HG03558 (cell line): ENCODE data around the gene RHOBTB1.
"Not testable (repeated sequence)": the region's sequence is repeated elsewhere in the genome, so short reads cannot be mapped to it uniquely, and the experiment has no call there.

Source experiments
- ATAC-seq: cut with Tn5 transposase; IDR thresholded peaks from one replicate; pipeline ENCODE4 v1.9.1; 2021; ENCODE audit warnings: moderate number of reproducible peaks; ENCODE audit not compliant: unreplicated experiment; ENCODE audit errors: extremely low read depth

Gene RHOBTB1

DNA sequence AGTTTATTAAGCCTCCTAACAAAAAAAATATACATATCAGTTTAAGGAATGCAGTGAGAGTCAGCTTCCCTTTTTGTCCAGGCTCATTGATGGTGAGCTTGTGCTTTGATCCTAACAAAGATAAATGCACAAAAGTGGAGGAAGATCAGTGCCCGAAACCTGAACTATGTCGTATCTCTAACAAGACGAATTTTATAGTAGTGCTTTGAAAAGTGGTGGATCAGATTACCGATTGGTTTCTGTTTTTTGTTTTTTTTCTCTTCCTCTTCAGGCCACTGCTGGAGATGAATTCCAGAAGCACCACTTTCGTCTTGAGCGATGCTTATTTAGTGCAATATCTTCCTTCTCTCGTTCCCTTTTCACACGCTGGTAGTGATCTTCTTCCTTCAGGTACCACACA, 72.8 kb downstream of the RHOBTB1 start:
- no peak for ATAC-seq

GRCh38 chr10:60870803-60871202, 73.2 kb downstream of the RHOBTB1 start:
- no peak for ATAC-seq

GRCh38 chr10:60870416-60870728, 73.6 kb downstream of the RHOBTB1 start:
- ATAC-seq, result no peak

DNA sequence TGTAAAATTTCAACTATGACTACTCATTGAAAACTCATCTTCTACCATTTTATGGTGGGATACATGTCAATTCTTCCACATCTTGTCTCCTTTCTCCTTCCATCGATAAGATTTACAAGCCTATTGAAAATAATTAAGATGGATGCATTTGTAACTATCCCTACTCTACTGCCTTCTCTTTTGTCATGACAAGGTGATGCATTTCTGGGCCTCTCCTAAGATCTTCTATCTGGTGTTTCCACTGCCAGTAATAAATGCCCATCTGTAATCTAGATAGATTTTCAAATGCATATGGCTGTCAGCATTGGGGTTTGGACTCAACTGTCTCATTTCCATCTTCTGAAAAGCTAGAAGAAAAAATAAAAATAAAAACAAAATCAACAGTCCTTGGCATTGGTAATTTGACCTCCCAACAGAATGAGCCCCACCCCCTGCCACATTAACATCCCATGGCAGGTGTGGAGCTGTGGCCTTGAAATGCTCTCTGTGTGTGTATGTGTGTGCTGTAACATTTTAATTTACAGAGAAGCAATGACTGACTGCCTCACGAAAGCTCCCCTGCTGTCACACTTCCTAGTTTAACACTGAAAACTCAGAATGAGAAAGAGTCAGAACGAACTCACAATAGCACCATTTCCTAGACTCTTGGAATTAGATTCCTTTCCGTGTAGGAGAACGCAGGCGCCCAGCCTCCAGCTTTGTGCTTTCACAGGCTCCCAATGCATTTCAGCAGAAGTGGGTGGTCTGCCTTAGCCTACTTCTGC, 74.2 kb downstream of the RHOBTB1 start:
- no peak for ATAC-seq

DNA sequence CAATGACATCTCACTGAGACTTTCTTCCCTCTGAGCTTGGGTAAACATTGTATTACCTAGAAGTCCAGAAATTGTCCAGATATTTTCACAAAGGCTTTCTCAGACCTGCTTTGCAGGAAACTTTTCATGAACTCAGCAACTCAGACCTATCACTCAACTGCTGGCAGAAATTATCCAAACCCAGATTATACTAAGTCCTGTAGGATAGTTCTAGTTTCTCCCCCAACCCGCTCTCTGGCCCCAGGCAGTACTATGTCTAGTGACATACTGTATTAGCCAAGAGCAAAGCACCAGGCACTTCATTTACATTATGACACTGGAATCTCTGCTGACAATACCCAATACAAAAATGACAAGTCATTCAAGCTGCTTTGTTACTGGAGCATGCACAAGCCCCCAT, 75.0 kb downstream of the RHOBTB1 start:
- no peak for ATAC-seq

DNA sequence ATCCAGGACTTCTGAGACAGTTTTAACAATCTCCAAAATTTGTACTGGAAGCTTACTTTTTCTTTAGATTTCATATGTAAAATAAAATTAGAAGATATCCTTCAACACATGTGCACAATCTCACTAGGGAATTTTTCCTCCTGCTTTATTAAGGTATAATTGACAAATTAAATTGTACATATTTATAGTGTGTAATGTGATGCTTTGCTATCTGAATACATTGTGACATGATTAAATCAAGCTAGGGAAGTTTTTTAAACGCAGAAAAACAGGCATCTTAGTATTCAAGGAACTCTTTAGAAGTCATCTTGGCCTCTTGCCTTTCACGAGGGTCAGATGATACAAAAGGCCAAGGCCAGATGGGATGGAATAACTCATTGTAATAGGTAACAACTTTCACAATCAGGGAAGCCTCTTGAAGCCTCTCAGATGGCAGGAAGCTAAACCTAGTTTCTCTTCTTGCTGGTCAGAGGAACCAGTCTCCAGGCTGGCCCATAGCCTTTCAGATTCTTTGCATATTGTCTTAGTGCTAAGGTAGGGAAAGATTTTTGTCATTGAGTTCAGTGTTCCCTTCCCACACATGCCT, 78.7 kb downstream of the RHOBTB1 start:
- ATAC-seq, result no peak

DNA sequence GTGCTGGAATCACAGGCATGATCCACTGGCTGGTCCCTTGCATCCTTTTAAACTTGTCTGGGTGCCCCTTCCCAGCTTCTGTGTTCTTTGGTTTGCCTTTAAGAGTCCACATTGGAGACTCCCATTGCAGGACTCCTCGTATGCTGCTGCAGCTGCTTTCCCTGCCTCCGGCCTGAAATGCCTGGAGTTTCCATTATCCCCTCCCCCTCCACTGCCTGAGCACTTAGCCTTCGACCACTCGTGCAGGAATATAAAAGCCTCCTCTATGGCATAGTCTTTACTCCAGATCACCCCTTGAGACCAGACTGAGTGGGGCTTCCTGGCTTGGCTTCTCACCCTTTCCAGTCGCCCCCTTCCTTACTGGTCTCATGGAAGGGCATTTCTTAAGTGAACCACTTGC, 80.2 kb downstream of the RHOBTB1 start:
- no peak for ATAC-seq

- ATAC-seq, result no peak
Measured at GRCh38 chr10:60862517-60862916, 81.5 kb downstream of the RHOBTB1 start.

DNA sequence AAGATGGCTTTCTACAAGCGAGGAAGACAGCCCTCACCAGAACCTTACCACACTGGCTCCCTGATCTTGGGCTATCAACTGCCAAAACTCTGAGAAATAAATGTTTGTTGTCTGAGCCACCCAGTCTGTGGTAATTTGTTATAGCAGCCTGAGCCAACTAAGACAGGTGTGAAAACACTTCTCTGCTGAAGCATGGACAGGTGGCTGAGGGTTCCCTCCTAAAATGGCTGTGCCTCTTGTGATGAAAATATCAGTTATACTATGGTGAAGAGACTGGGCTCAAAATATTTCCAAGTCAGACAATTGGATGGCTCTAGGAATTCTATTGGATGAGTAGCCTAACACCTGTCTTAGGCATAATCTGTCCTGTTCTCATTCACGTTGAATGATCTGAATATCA, 87.6 kb downstream of the RHOBTB1 start:
- ATAC-seq, result no peak

DNA sequence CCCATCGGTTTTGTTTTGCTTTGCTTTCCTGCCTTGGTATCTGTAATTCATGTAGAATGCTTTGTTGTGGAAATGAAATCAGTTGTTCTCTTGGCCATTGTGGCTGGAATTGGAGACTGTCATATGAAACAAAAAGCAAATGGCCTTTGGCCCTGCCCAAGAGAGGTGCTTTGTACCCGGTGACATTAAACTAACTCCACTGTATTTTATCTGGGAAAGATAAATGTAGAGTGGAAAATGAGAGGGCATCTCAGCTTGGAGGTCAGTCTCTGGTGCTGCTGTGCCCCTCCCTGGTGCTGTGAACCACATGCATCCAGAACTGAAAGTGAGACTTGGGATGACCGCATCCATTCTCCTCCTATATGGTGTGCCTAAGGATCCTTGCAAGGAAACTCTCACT, 90.3 kb downstream of the RHOBTB1 start:
- ATAC-seq, result no peak

DNA sequence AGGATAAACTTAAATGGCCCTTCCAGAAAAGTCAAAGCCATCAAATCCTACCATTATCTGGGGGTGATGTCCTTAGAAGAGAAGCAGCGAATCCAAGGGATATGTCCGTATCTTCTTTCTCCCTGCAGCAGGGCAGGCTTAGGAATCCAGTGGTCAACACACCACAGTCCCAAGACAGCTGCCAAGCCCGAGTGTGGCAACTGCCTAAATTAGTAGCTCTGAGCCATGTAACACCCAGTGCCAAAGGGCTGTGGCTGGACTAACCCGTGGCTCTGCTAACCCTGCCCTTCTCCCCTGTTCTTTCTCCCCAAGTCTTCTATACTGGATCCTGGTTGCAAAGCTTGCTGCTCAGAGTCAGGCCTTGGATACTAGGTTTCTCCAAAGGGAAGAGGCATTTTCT, 90.9 kb downstream of the RHOBTB1 start:
- no peak for ATAC-seq

DNA sequence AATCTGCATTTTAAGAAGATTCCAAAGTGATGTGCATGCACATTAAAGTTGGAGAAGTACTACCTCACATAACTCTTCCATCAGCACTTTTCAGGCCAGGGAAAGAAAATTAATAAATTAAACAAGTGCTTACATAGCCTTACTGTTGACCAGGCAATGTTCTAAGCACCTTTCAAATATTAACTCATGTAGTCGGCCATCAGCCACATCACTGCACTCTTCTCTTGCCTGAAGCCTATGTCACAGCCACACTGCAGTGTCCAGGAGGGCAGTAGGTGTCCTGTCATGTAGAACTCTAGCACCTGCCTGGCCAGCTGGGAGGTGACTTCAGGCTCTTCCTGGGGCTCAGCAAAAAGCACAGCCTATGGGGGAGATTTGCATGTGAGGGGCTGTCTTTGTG, 94.2 kb downstream of the RHOBTB1 start:
- ATAC-seq, result no peak

GRCh38 chr10:60849217-60849616, 94.8 kb downstream of the RHOBTB1 start:
- no peak for ATAC-seq

GRCh38 chr10:60848680-60849079, 95.3 kb downstream of the RHOBTB1 start:
- no peak for ATAC-seq

DNA sequence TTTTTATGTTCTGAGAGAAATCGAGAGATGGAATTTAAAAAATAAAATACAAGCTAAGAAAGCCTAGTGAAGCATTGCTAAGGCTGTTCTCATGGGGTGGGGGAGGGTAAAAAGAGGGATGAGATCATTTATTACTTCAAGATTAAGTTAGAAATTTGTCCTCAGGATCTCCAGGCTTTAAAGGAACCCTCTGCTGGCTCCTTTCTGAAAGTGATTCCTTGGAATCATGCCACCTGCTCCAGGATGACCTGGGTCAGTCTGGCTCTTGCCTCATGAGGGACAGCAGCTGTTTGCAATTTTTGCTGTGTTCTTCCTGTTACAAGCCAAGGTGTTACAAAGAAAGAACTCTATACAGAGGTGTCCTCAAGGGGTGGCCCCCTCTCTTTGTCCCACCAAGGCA, 95.9 kb downstream of the RHOBTB1 start:
- ATAC-seq, result no peak

DNA sequence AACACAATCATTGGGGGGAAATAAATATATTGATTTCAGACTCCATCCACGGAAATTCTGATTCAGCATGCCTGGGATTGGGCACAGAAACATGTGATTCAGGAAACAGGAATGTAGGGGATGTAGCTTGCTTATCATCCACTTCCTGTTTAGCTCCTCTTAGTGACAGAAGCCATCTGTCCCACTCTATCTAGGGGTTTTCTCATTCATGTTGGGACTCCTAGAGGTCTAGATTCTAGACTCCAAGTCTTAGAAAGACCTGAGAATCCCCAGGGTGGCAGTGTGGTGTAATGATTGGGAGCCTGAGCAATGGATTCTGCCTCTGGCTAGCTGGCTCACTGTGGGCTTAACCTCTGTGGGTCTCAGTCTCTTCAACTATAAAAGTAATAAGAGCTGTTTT, 97.8 kb downstream of the RHOBTB1 start:
- ATAC-seq, result no peak

GRCh38 chr10:60845038-60845437, 98.9 kb downstream of the RHOBTB1 start:
- ATAC-seq, result no peak

GRCh38 chr10:60842694-60843093, 101.3 kb downstream of the RHOBTB1 start:
- ATAC-seq, result no peak

- ATAC-seq, result not testable (repeated sequence)
Measured at GRCh38 chr10:60841227-60841626, 102.8 kb downstream of the RHOBTB1 start.

DNA sequence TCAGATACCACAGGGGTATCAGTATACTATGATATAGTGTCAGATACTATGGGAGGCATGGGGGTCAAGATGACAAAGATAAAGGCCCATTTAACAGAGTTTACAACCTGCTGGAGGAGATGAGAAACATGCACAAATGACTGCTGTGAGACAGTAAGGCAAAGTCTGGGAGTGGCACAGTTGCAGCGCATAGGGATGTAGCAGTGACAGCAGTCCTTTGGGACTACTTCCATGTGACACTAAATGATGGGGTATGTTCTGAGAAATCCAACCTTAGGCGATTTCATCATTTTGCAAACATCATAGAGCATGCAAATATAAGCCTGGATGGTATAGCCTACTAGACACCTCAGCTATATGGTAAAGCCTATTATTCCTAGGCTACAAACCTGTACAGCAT, 108.9 kb downstream of the RHOBTB1 start:
- no peak for ATAC-seq

DNA sequence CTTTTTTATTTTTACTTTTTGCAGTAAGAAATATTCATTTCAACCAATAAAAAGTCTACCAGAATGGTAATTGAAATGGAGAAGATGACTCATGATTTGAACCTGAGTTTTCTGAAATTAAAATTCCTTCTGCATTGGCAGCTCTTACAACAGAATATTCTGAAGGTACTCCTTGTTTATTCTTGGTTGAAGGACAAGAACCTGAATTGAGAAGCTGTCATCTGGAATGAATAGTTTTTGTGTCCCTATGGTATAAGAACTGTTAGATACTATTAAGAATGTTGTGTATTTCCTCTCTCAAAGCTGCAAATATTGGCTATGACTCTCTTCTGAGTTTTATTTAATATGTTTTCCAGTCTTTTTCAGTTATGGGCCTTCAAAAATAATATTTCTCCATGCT, 109.6 kb downstream of the RHOBTB1 start:
- no peak for ATAC-seq

DNA sequence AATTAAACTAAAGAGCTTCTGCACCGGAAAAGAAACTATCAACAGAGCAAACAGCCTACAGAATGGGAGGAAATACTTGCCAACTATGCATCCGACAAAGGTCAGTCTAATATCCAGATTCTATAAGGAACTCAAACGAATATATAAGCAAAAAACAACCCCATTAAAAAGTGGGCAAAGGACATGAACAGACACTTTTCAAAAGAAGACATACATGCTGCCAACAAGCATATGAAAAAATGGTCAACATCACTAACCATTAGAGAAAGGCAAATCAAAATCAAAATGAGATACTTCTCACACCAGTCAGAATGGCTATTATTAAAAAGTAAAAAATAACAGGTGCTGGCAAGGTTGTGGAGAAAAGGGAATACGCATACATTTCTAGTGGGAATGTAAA, 111.8 kb downstream of the RHOBTB1 start:
- not testable (repeated sequence) for ATAC-seq
